Left ventricle myocardium superior (tissue), 1 donor: ENCODE measurements around the gene CISD2. TPM values are rescaled to one million over a fixed set of nuclear protein-coding genes. Genes with fewer than 3 reads are reported as not detected.
"Not testable (repeated sequence)": the region's sequence is repeated elsewhere in the genome, so short reads cannot be mapped to it uniquely, and the experiment has no call there.

Source experiments
- ATAC-seq: fragments of 200-7000 bp; cut with Tn5 transposase; one replicate; pipeline ENCODE4 v1.9.1; 2020; ENCODE audit warnings: mild to moderate bottlenecking, moderate library complexity
- DNase-seq: peaks from one replicate; pipeline ENCODE4 v3.0.0-alpha.2; 2020
- intact Hi-C: fragments of 100-400 bp; cut with micrococcal nuclease; formaldehyde crosslinking; loops from one replicate; pipeline ENCODE4 v1.11.0; 2022
- total RNA-seq: library from RNA; stranded (reverse); fragmentation: NEBNext Ultra II Directional; extraction: Animal tissue kit (Norgen Biotek cat#: 25700); gene quantifications from one replicate; pipeline ENCODE4 v1.2.1, GENCODE V29; 2021
- donor health status: DM: no; HTN: yes; CAD: no; lungs with severe emphysema.

CISD2 gene
- total RNA-seq, 1 donor from 2014 or later: 20.1 TPM

- intact Hi-C loops, DNase-seq, ATAC-seq: not testable (repeated sequence)
Observed at GRCh38 chr4:102889866-102890265, 21.1 kb downstream of the CISD2 start.

DNA sequence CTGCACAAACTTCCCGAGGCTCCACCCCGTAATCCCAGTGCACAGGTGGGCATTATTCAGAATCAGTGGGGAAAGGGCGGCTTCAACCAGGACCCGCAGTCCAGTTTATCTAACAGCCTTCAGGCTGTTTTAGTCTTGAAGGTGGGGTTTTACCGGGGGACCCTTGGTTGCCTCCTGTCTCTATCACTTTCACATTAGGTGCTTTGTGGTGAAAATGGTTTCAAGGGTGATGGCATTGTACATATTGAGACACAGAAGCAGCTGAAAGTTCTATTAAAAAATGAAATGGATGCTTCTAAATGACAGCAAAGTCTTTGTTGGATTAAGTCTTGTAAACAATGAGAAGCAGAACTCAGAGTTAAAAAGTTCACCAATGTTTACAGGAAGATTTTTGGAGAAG lies 27.8 kb downstream of the CISD2 start:
- intact Hi-C loops, DNase-seq, ATAC-seq: not testable (repeated sequence)

GRCh38 chr4:102897610-102898009 lies 28.8 kb downstream of the CISD2 start:
- intact Hi-C loops, ATAC-seq, DNase-seq: not testable (repeated sequence)

GRCh38 chr4:102901804-102902203 lies 33.0 kb downstream of the CISD2 start:
- no peak for ATAC-seq
- DNase-seq: no peak
- intact Hi-C loops: no loop called here

- ATAC-seq: no peak
- intact Hi-C loops: no loop called here
- no peak for DNase-seq
Observed at GRCh38 chr4:102918859-102919258, 50.1 kb downstream of the CISD2 start.

DNA sequence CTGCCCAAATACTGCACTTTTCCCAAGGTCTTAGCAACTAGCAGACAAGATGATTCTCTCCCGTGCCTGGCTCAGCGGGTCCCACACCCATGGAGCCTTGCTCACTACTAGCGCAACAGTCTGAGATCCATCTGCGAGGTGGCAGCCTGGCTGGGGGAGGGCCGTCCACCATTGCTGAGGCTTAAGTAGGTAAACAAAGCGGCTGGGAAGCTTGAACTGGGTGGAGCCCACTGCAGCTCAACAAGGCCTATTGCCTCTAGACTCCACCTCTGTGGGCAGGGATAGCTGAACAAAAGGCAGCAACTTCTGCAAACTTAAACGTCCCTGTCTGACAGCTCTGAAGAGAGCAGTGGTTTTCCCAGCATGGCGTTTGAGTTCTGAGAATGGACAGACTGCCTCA lies 50.9 kb downstream of the CISD2 start:
- ATAC-seq, DNase-seq, intact Hi-C loops: not testable (repeated sequence)

DNA sequence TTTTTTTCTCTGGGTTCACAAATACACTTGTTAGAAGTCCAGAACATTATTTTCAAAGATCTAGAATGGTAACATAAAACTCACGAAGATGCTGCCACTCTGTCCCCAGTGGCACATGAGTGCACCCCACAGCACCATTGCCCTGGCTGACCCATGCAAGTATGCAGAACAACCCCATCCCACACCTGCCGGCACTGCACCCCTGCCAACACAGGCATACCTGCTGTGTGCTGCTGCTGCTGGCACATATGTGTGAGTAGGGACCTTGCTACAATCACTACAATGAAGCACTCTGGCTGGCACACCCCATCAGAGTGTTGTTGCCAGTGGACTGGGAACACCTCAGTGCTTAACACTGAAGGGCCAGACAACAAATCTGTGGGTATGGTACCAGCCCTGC lies 66.9 kb downstream of the CISD2 start:
- DNase-seq (no peak), ATAC-seq (no peak)
- intact Hi-C loops: no loop called here

GRCh38 chr4:102938063-102938462 lies 69.3 kb downstream of the CISD2 start:
- ATAC-seq, intact Hi-C loops, DNase-seq: not testable (repeated sequence)

Other genes starting within 250 kb of the CISD2 start
- 27.3 TPM for gene MANBA, start 108.0 kb upstream of the CISD2 start, total RNA-seq
- gene UBE2D3, start 41.4 kb upstream of the CISD2 start, total RNA-seq: 279 TPM
- gene SLC9B1, start 150.7 kb downstream of the CISD2 start, total RNA-seq: 0.20 TPM
- 3.3 TPM for gene SLC9B2, start 207.8 kb downstream of the CISD2 start, total RNA-seq
- gene BDH2, start 230.8 kb downstream of the CISD2 start, total RNA-seq: 25.6 TPM